Body of pancreas (tissue), 4 donors: ENCODE data around the gene SORCS2. TPM values are rescaled to one million over a fixed set of nuclear protein-coding genes. Genes with fewer than 3 reads are reported as not detected.

ENCODE experiments used
- ATAC-seq: fragments of 150-250 bp; one replicate; pipeline ENCODE4 v1.9.1; 2016
- DNase-seq, 4 donors: peaks; one replicate each; pipeline ENCODE4 v3.0.0-alpha.2; 2019
- H3K27ac ChIP-seq, 4 donors: fragments of 200-600 bp; sonication (generic); 1 replicate in 3 of 4; 2 replicates in 1 of 4; pipeline versions ENCODE4 v1.5.1 to v1.6.1; 2016 to 2019; ENCODE audit warnings: mild to moderate bottlenecking in 1 of 4, mixed read lengths in 1 of 4, moderate library complexity in 1 of 4
- H3K27me3 ChIP-seq, 2 donors: fragments of 200-600 bp; sonication (generic); one replicate each; pipeline ENCODE4 v1.6.0; 2016; ENCODE audit warnings: mild to moderate bottlenecking in 1 of 2
- H3K36me3 ChIP-seq, 2 donors: fragments of 200-600 bp; sonication (generic); replicated peaks in 1 of 2; 2 replicates each; pipeline ENCODE4 v1.5.1; 2016; ENCODE audit warnings: low read depth in 2 of 2; ENCODE audit not compliant: insufficient read depth in 1 of 2
- H3K4me1 ChIP-seq: fragments of 200-600 bp; sonication (generic); one replicate; pipeline ENCODE4 v1.6.0; 2016
- H3K4me3 ChIP-seq, 2 donors: fragments of 200-600 bp; sonication (generic); 1 replicate in 1 of 2; 2 replicates in 1 of 2; pipeline ENCODE4 v1.5.1; 2016 to 2019
- H3K9me3 ChIP-seq, 3 donors: fragments of 200-600 bp; sonication (generic); 1 replicate in 2 of 3; 2 replicates in 1 of 3; pipeline ENCODE4 v1.5.1; 2016
- CTCF ChIP-seq, 7 experiments: fragments of 450-650 bp in 4 of 7; fragments of 200-600 bp in 3 of 7; sonication (generic) in 3 of 7; IDR thresholded peaks; one replicate each; pipeline ENCODE4 v1.5.1; 2016 to 2019; ENCODE audit warnings: antibody characterized with exemption in 7 of 7
- POLR2A ChIP-seq, 3 donors: fragments of 450-650 bp; IDR thresholded peaks; one replicate each; pipeline ENCODE4 v1.6.1; 2016; ENCODE audit warnings: antibody characterized with exemption in 3 of 3, mild to moderate bottlenecking in 2 of 3
- whole genome bisulfite sequencing, 2 donors: methylation state at CpG; one replicate each; pipeline ENCODE4 v1.1.5; 2017; 5-methylcytosine and 5-hydroxymethylcytosine counted together
- intact Hi-C: fragments of 100-400 bp; cut with DNase I; formaldehyde crosslinking; loops from one replicate; pipeline ENCODE4 v1.15.1; 2023
- total RNA-seq, 2 donors: library from RNA; depleted of rRNA; stranded (reverse); fragments of >200 nt; gene quantifications; one replicate each; pipeline ENCODE4 v1.1.0, GENCODE V29; 2016

Gene SORCS2
- total RNA-seq, 2 donors from 2014 or later = 0.26 to 0.33 TPM

DNA sequence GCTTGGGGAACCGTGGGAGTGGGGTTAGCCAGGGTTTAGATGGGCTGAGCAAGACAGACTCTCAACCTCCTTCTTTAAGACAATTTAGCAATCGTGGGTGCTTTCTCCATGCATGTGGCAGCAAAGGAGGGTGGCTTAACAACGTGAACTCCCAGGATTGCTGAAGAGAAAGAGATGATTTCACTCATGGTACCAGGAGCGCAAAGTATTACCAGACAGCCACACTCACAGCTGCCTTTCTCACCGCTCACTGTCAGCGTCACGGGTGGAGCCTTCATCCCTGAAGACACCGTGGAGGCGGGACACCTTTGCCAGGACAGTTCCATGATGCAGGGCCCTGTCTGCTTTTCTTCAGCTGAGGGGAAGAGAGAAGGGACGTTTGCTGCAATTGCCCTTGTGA, 454.8 kb downstream of the SORCS2 start:
- Histone ChIP-seq H3K4me3 (no peak overlapping the region), H3K4me1 (no peaks in the 10 kb centered on the region), H3K36me3 (no peaks in the 10 kb centered on the region), H3K27me3 (no peaks in the 10 kb centered on the region), H3K9me3 (peaks cover 0 to 11% (median 0%) of the 10 kb centered on the region in 3 donors), H3K27ac (no peak overlapping the region)
- TF ChIP-seq CTCF (IDR thresholded peaks at IDR 0.05) (no peak), POLR2A (IDR thresholded peaks at IDR 0.05) (no peak)
- ATAC-seq = no peak
- 68 to 75% methylated on average over 10 of the region's 10 CpGs for WGBS, 2 donors
- intact Hi-C loops = no loop called here
- DNase-seq = no peak

GRCh38 chr4:7647600-7648543, 455.5 kb downstream of the SORCS2 start:
- DNase-seq = peak in 1 of 4 donors; percentile 61
- Histone ChIP-seq H3K4me1 (no peaks in the 10 kb centered on the region), H3K36me3 (no peaks in the 10 kb centered on the region), H3K9me3 (peaks cover 0 to 11% (median 0%) of the 10 kb centered on the region in 3 donors), H3K4me3 (no peak overlapping the region), H3K27ac (peak overlapping the region in 1 of 4 donors; percentile 14), H3K27me3 (no peaks in the 10 kb centered on the region)
- TF ChIP-seq POLR2A (IDR thresholded peaks at IDR 0.05) (peak in 1 of 3 donors; percentile 12), CTCF (IDR thresholded peaks at IDR 0.05) (no peak)
- intact Hi-C loops = no loop called here
- no peak for ATAC-seq
- WGBS, 2 donors = 59 to 65% methylated on average over 19 to 23 of the region's 23 CpGs

DNA sequence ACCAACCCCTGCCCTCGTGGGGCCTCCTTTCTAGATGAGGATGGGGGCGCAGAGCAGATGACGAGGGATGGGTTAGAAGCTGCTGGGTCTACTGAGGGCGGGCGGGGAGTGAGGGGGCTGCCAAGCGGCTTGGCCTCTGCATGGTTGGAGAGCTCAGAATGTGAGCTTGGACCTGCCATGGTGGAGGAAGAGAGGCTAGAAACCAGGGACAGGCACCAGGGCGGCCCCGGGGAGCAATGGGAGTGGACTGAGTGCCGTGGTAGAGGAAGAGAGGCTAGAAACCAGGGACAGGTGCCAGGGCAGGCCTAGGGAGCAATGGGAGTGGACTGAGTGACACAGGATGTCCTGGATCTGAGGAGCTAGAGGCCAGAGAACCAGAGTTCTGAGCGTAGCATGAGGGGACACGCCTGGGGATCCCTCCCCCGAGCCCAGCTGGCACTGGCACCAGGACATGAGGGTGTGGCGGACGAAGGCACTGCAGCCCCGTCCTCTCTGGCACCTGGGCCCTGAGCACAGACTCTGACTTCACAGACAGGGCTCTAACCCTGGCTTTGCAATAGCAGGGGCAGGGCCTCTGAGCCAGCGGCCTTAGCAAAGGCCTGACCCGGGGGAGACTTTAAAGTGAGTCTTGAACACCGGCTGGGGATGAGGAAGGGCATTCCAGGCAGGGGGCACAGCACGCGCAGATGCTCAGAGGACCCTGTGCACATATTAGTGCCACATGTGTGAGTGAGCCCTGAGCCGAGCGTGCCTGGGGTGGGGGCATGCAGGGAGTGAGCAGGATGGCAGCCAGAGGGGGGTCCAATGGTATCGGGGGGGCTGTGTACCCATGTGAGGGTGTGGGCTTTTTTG, 456.4 kb downstream of the SORCS2 start:
- DNase-seq (no peak), ATAC-seq (peak; percentile 22)
- H3K4me1 ChIP-seq = no peaks in the 10 kb centered on the region
- intact Hi-C loops = no loop called here
- H3K9me3 ChIP-seq = peaks cover 0 to 8% (median 0%) of the 10 kb centered on the region in 3 donors
- no peaks in the 10 kb centered on the region for H3K36me3 ChIP-seq
- TF ChIP-seq CTCF (IDR thresholded peaks at IDR 0.05) = no peak
- TF ChIP-seq POLR2A (IDR thresholded peaks at IDR 0.05) = no peak
- H3K27me3 ChIP-seq = no peaks in the 10 kb centered on the region
- 71 to 75% methylated on average over 21 to 23 of the region's 23 CpGs for WGBS, 2 donors
- peak overlapping the region in 2 of 4 donors; percentile 0 to 62 for H3K27ac ChIP-seq
- no peak overlapping the region for H3K4me3 ChIP-seq

DNA sequence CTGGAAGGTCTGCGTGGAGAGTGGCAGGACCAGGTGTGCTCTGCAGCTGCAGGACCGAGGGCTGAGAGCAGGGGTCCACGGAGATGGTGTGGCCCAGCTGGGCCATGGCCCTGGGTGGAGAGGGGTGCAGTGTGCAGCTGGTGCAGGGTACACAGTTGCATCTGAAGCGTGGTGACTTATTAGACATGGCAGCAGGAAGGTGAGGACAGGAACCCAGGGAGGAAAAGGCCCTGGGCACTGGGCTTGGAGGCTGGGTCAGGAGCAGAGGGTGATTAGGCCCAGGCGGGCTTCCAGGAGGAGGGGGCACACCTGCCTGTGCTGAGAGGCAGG, 457.0 kb downstream of the SORCS2 start:
- intact Hi-C loops = no loop called here
- DNase-seq = no peak
- H3K27me3 ChIP-seq = no peaks in the 10 kb centered on the region
- no peaks in the 10 kb centered on the region for H3K36me3 ChIP-seq
- WGBS, 2 donors = 65 to 80% methylated on average over 5 of the region's 5 CpGs
- ATAC-seq = no peak
- TF ChIP-seq POLR2A (IDR thresholded peaks at IDR 0.05) = no peak
- TF ChIP-seq CTCF (IDR thresholded peaks at IDR 0.05) = no peak
- no peaks in the 10 kb centered on the region for H3K4me1 ChIP-seq
- H3K4me3 ChIP-seq = no peak overlapping the region
- H3K9me3 ChIP-seq = peaks cover 0 to 2% (median 0%) of the 10 kb centered on the region in 3 donors
- H3K27ac ChIP-seq = peak overlapping the region in 1 of 4 donors; percentile 62
